GDM1 (cell line): ENCODE measurements around the gene ADGRD1.

Experiments
- DNase-seq: peaks from one replicate; lab custom pipeline; 2025; lab: John Stamatoyannopoulos, UW

The ADGRD1 gene

GRCh38 chr12:131007031-131007739 is 53.5 kb downstream of the ADGRD1 start:
- DNase-seq: no peak

- DNase-seq: no peak
These were observed 54.0 kb downstream of the ADGRD1 start for GRCh38 chr12:131007740-131008117.

- DNase-seq: no peak
These were observed 54.6 kb downstream of the ADGRD1 start for GRCh38 chr12:131008131-131008912.

- DNase-seq: no peak
These were observed 55.2 kb downstream of the ADGRD1 start for GRCh38 chr12:131008913-131009270.

- DNase-seq: no peak
These were observed 56.1 kb downstream of the ADGRD1 start for GRCh38 chr12:131009595-131010395.

GRCh38 chr12:131010396-131011131 is 56.9 kb downstream of the ADGRD1 start:
- DNase-seq: no peak

GRCh38 chr12:131011165-131012079 is 57.7 kb downstream of the ADGRD1 start:
- DNase-seq: no peak

GRCh38 chr12:131012279-131013069 is 58.8 kb downstream of the ADGRD1 start:
- DNase-seq: no peak

GRCh38 chr12:131013118-131013517 is 59.4 kb downstream of the ADGRD1 start:
- no peak for DNase-seq

- DNase-seq: no peak
These were observed 60.6 kb downstream of the ADGRD1 start for GRCh38 chr12:131014343-131014742.

GRCh38 chr12:131015581-131016337 is 62.1 kb downstream of the ADGRD1 start:
- no peak for DNase-seq

GRCh38 chr12:131017477-131017991 is 63.8 kb downstream of the ADGRD1 start:
- no peak for DNase-seq

- no peak for DNase-seq
These were observed 64.4 kb downstream of the ADGRD1 start for GRCh38 chr12:131018019-131018620.

- DNase-seq: no peak
These were observed 65.2 kb downstream of the ADGRD1 start for GRCh38 chr12:131018808-131019397.

- no peak for DNase-seq
These were observed 66.8 kb downstream of the ADGRD1 start for GRCh38 chr12:131020326-131021153.

- DNase-seq: no peak
These were observed 67.4 kb downstream of the ADGRD1 start for GRCh38 chr12:131021154-131021541.

GRCh38 chr12:131024026-131024425 is 70.3 kb downstream of the ADGRD1 start:
- no peak for DNase-seq
